H54 (cell line): Measurements from ENCODE around the gene SLC6A17.

Source experiments
- DNase-seq: peaks from one replicate; pipeline ENCODE4 v3.0.0; 2011; ENCODE audit warnings: low spot score, mixed read lengths; ENCODE audit not compliant: insufficient read length
- FAIRE-seq: peaks from 3 replicates; lab custom pipeline; 2011; peaks lifted over from hg19 to GRCh38; lab: Jason Lieb, UNC
- POLR2A ChIP-seq: IDR thresholded peaks from 2 replicates; pipeline ENCODE4 v1.6.1; 2011; ENCODE audit warnings: low read depth, mild to moderate bottlenecking, low read length

Gene SLC6A17

GRCh38 chr1:110245876-110246620, 95.8 kb downstream of the SLC6A17 start:
- DNase-seq (no peak), FAIRE-seq (no peak)
- TF ChIP-seq POLR2A: no peak

- no peak for DNase-seq
- TF ChIP-seq POLR2A: no peak
- FAIRE-seq: no peak
These were observed 98.5 kb downstream of the SLC6A17 start for GRCh38 chr1:110248746-110249145.

GRCh38 chr1:110249256-110249655, 99.0 kb downstream of the SLC6A17 start:
- TF ChIP-seq POLR2A: no peak
- no peak for FAIRE-seq
- DNase-seq: no peak

- FAIRE-seq (no peak), DNase-seq (no peak)
- no peak for TF ChIP-seq POLR2A
These were observed 99.7 kb downstream of the SLC6A17 start for GRCh38 chr1:110250008-110250407.

- FAIRE-seq (no peak), DNase-seq (no peak)
- no peak for TF ChIP-seq POLR2A
These were observed 100.5 kb downstream of the SLC6A17 start for GRCh38 chr1:110250749-110251148.
